Fibroblast of peridontal ligament (primary cell): ENCODE measurements around the gene TAF1.
"Not testable (repeated sequence)": the region's sequence is repeated elsewhere in the genome, so short reads cannot be mapped to it uniquely, and the experiment has no call there.

Experiments used
- DNase-seq: peaks from one replicate; pipeline ENCODE4 v3.0.0-alpha.2; 2010; ENCODE audit errors: extremely low read depth

Gene TAF1, protein sequence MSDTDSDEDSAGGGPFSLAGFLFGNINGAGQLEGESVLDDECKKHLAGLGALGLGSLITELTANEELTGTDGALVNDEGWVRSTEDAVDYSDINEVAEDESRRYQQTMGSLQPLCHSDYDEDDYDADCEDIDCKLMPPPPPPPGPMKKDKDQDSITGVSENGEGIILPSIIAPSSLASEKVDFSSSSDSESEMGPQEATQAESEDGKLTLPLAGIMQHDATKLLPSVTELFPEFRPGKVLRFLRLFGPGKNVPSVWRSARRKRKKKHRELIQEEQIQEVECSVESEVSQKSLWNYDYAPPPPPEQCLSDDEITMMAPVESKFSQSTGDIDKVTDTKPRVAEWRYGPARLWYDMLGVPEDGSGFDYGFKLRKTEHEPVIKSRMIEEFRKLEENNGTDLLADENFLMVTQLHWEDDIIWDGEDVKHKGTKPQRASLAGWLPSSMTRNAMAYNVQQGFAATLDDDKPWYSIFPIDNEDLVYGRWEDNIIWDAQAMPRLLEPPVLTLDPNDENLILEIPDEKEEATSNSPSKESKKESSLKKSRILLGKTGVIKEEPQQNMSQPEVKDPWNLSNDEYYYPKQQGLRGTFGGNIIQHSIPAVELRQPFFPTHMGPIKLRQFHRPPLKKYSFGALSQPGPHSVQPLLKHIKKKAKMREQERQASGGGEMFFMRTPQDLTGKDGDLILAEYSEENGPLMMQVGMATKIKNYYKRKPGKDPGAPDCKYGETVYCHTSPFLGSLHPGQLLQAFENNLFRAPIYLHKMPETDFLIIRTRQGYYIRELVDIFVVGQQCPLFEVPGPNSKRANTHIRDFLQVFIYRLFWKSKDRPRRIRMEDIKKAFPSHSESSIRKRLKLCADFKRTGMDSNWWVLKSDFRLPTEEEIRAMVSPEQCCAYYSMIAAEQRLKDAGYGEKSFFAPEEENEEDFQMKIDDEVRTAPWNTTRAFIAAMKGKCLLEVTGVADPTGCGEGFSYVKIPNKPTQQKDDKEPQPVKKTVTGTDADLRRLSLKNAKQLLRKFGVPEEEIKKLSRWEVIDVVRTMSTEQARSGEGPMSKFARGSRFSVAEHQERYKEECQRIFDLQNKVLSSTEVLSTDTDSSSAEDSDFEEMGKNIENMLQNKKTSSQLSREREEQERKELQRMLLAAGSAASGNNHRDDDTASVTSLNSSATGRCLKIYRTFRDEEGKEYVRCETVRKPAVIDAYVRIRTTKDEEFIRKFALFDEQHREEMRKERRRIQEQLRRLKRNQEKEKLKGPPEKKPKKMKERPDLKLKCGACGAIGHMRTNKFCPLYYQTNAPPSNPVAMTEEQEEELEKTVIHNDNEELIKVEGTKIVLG (N-terminal part only)

DNA sequence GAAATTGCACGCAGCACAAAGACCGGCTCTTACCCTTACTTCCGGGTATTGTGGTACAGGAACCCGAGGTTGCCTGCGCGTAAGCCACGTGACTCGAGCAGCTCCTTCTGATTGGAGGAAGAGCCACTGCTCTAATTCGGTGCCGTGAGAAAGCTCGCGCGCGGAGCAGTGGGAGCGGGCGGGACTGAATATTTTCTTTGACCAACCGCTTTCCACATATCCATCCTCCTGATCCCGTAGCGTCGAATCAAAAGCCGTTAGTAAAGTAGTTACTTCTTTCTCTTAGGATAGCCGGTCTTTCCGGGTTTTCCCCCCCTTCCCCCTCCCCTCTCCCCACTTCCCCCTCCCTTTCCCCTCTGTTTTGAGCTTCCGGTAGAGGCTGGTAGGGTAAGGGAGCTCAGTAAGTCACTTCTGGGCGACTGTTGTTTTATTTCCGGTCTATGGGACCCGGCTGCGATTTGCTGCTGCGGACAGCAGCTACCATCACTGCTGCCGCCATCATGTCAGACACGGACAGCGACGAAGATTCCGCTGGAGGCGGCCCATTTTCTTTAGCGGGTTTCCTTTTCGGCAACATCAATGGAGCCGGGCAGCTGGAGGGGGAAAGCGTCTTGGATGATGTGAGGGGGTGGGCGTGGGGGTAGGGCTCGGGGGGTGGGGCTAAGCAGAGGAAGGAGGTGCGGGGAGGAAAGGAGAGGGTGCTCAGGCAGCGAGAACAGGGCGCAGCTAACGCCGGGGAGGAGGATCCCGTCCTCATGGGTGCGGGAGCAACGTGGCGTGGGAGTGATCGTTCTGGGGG is at the start of gene TAF1:
Gene TAF1, plus strand, starts transcription at position 483 of the 799 bp plus-strand sequence. Its CDS starts 18 bp downstream, at position 501.
- DNase-seq, result peak; percentile 97

DNA sequence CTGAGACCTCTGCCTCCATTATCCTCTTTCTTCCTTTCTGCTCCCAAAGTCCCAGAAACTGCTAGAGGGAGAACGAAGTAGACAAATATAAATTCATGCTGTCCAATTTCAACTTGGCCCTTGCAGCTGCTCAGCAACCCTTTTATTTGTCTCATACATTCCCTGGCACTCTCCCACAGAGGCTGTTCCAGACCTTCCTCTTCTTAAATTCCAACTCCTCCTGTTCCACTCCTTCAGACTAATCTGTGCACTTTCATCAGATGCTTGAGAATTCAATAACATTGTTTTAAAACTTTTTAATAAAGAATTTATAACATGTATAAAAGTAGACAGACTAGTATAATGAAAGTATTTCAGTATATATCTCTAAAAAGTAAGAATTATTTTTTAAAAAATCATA is 49.2 kb upstream of the TAF1 start:
- DNase-seq, result peak; percentile 45

DNA sequence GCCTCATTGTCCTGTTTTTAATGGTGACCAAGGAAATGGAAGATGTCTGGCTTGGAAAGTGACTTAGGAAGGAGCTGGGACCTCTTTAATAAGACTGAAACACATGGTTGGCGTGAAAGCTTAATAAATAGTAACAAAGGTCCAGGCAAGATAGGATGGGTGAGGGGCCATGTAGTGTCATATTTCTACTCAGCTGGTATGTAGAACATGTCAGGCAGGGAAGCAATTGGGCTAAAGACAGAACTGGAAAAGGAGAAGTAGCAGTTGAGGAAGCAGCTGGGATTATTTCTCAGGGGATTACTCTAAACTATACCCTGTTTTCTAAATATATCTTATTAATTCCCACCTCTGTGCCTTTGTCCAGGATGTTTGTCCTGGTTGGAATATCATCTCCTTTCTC is 46.0 kb upstream of the TAF1 start:
- no peak for DNase-seq

DNA sequence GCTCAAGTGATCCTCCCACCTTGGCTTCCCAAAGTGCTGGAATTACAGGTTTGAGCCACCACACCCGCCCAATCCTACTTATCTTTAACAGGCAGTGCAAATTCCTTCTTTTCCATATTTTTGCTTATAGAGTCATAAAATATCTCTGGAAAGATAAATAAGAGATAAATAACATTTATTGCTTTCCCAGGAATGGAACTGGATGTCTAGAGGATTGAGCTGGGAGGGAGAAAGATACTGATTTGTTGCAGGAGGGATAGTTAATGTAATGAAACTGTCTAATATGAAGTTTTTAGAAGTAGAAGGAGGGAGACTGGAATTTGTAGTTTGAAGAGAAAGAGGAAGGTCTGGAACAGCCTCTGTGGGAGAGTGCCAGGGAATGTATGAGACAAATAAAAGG is 44.4 kb upstream of the TAF1 start:
- DNase-seq, result peak; percentile 8

DNA sequence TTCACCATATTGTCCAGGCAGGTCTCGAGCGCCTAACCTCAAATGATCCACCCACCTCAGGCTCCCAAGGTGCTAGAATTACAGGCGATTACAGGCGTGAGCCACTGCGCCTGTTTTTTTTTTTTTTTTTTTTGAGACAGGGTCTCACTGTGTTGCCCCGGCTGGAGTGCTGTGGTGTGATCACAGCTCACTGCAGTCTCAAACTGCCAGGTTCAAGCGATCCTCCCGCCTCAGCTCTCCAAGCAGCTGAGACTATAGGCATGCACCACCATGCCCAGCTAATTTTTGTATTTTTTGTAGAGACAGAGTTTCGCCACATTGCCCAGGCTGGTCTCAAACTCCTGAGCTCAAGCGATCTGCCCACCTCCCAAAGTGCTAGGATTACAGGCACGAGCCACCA is 41.7 kb upstream of the TAF1 start:
- not testable (repeated sequence) for DNase-seq

DNA sequence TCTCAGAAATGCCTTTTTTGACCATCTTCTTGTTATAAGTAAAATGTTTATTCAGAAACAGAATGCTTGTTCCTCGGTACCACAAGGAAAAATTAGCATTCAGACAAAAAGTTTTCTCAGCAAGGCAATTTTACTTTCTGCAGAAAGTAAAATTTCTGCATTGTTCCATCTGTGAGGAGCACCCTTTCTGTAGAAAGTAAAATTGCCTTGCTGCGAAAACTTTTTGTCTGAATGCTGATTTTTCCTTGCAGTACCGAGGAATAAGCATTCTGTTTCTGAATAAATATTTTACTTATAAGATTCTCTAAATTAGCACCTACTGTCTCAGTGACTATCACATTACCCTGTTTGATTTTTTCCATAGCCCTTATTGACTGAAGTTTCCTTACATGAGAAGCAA is 39.8 kb upstream of the TAF1 start:
- DNase-seq, result no peak

DNA sequence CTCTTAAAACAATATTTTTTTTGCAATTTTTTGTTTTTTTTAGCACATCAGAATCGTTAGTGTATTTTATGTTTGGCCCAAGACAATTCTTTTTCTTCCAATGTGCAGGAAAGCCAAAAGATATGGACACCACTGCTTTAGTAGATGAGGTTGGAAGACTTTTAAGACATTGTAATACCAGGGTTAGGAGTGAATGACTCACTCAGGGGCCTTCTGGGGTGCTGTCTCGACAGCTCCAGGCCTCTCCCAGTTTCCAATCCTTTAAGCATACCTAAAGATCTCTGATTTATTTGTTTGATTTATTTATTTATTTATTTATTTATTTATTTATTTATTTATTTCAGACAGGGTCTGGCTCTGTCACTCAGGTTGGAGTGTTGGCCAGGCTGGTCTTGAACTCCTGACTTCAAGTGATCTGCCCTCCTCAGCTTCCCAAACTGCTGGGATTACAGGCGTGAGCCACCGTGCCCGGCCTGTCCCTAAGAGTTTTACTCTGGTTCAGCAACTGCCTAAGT is 16.9 kb upstream of the TAF1 start:
- peak; percentile 6 for DNase-seq

DNA sequence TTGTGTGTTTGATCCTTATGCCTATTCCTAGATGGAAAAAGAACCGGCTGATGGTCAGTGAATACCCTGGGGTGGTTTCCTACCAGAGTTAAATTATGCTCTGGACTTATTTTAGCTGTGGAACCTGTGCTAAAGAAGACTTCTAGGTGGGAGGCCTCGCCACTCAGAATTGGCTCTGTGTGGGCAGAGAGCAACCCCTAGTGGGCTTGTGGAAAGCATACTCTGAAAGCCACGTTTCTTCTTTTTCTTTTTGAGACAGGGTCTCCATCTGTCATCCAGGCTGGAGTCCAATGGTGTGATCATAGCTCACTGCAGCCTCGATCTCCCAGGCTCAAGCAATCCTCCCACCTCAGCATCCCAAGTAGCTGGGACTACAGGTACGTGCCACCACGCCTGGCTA is 16.3 kb upstream of the TAF1 start:
- not testable (repeated sequence) for DNase-seq

DNA sequence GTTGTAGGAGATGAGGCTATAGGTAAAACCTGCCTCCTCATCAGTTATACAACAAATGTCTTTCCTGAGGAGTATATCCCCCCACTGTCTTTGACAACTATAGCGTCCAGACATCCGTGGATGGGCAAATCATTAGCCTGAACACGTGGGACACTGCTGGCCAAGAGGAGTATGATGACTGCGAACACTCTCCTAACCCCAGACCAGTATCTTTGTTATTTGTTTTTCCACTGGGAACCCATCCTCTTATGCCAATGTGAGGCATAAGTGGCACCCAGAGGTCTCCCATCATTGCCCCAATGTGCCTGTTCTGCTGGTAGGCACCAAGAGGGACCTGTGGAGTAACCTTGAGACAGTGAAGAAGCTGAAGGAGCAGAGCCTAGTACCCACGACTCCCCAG is 13.7 kb upstream of the TAF1 start:
- not testable (repeated sequence) for DNase-seq

DNA sequence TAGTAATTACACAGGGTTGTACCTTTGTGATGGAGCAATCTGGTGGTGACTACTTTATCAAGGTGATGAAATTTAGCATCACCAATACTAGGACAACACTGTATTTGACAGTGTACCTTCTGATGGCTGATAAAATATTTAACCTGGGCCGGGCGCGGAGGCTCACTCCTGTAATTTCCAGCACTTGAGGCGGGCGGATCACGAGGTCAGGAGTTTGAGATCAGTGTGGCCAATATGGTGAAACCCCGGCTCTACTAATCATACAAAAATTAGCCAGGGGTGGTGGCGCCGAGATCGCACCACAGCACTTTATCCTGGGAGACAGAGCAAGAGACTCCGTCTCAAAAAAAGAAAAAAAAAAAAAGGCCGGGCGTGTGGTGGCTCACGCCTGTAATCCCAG is 1.9 kb upstream of the TAF1 start:
- no peak for DNase-seq

DNA sequence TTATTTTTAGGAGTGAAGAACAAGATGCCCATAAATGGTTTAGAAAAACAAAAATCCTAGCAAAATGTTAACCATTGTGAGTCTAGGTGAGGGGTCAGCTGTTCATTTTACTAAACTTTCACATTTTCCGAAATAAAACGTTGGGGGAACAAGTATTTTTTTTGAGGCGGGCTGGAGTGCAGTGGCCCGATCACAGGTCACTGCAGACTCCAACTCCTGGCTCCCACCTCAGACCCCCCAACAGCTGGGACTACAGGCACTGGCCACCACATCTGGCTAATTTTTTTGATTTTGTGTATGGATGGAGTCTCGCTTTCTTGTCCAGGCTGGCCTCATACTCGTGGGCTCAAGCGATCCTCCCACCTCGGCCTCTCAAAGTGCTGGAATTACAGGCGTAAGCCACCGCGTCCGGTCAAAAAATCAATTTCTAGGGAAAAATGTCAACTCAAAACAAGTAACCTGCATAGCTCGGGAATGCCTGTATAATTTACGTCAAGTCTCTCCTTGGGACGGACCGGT is 742 bp upstream of the TAF1 start:
- no peak for DNase-seq

DNA sequence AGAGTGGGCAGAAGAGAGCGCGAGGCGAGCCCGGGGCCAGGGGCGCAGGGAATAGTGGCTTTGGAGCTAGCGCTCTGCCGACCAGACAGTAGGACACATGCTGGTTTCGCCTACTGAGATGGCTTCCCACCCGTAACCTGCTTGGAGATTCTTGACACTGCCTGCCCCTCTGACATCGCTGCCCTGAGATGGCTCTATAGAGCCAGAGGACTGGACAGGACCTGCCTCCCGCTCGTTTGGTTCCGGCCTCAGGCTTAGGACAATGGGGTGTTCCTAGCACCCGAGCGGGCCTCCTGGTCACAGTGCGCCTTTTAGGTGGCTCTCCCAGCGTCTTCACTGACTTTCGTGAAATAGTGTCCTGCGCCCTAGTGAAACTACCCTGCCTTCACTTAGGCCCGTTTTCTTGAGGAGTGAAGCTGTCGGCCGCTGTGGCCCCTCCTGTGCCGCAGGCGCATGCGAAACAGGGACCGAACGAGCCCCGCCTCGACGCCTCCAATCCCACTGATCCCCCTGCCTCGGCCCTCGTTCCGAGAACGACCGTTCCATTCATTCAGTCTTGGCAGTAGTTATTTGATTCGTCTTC is 608 bp downstream of the TAF1 start:
- peak; percentile 15 for DNase-seq

DNA sequence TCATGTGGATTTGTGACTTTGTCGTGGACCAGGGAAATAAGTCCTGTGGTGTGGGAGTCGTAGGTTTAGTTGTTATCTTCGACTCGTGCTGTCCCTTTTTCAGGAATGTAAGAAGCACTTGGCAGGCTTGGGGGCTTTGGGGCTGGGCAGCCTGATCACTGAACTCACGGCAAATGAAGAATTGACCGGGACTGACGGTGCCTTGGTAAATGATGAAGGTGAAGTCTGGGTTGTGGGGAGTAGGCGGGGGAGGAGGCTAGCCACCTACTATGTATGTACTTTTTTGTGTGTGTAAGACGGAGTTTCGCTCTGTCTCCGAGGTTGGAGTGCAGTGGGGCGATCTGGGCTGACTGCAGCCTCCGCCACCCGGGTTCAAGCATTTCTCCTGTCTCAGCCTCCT is 1.2 kb downstream of the TAF1 start:
- no peak for DNase-seq

DNA sequence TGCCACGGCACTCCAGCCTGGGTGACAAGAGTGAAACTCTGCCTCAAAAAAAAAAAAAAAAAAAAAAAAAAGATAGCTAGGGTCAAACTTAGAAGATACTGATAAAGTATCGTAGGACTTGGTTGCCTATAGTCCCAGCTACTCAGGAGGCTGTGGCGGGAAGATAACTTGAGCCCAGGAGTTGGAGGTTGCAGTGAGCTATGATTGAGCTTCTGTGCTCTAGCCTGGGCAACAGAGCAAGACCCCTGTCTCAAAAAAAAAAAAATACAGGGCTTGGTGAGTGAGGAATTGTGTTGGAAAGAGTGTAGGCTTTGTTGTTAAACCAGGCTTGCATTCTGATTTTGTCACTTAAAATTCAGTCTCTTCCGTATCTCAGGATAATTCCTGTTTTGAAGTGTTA is 6.2 kb downstream of the TAF1 start:
- DNase-seq, result no peak

DNA sequence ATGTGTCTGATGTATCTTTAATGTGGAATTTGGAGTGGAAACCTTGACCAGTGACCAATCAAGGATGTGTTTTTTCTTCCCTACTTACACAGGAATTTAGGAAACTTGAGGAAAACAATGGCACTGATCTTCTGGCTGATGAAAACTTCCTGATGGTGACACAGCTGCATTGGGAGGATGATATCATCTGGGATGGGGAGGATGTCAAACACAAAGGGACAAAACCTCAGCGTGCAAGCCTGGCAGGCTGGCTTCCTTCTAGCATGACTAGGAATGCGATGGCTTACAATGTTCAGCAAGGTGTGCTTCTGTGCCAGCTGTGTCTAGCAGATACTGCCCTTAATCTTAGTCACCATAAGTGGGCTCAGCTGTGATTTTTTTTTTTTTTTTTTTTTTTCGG is 12.6 kb downstream of the TAF1 start:
- DNase-seq, result no peak

DNA sequence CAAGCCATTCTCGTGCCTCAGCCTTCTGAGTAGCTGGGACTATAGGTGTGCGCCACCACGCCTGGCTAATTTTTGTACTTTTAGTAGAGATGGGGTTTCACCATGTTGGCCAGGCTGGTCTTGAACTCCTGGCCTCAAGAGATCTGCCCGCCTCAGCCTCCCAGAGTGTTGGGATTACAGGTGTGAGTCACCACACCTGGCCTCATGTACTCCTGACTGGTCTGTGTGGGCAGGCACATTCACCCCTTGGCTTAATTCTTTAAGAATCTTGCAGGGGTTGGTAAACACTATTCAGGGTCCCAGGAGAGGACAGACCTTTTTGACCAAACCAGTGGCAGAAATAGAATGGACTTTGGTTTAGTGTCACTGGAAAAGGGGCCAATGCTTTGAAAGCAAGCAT is 25.6 kb downstream of the TAF1 start:
- not testable (repeated sequence) for DNase-seq

DNA sequence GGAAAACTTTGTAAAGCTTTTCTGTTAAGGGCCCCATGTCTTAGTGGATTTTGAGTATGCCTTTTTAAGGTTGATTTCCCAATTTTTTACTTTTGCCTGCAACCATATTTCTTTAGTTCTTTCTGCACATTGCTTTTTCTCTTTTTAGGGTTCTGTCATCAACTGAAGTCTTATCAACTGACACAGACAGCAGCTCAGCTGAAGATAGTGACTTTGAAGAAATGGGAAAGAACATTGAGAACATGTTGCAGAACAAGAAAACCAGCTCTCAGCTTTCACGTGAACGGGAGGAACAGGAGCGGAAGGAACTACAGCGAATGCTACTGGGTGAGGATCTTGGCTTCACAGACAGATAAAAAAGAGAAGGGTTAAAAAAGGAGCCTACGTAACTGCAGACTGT is 27.8 kb downstream of the TAF1 start:
- no peak for DNase-seq

DNA sequence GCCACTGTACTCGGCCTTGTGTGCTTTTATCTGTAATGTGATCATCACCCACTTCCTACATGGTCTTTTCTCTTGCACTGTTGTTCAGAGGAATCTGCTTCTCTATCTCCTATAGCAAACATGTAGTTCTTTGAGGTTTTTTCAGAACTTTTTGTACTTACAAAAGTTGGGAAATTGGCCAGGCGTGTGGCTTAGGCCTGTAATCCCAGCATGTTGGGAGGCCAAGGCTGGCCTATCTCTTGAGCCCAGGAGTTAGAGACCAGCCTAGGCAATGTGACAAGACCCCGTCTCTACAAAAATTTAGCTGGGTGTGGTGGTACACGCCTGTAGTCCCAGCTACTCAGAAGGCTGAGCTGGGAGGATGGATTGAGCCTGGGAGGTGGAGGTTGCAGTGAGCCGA is 30.4 kb downstream of the TAF1 start:
- DNase-seq, result no peak

DNA sequence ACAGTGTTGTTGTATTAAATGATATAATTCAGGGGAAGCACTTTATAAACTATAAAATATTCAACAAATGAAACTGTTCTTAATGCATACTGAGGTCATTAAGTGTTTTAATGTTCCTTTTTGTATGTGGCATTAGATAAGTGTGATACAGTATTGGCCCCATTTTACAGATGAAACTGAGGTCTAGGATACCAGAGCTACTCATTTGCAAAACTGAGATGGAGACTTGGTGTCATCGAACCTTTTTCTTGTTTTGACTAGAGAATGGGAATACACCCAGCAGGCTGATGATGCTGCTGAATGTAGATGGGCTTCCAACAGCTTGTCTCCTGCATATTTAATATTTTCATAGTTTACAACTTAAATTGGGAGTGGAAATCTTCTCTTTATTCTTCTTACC is 34.6 kb downstream of the TAF1 start:
- DNase-seq, result no peak

DNA sequence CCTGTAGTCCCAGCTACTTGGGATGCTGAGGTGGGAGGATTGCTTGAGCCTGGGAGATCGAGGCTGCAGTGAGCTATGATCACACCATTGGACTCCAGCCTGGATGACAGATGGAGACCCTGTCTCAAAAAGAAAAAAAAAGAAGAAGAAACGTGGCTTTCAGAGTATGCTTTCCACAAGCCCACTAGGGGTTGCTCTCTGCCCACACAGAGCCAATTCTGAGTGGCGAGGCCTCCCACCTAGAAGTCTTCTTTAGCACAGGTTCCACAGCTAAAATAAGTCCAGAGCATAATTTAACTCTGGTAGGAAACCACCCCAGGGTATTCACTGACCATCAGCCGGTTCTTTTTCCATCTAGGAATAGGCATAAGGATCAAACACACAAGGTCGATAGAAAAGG is 50.1 kb downstream of the TAF1 start:
- DNase-seq, result not testable (repeated sequence)
